Measurements from ENCODE around the gene GRK1.

The GRK1 gene

DNA sequence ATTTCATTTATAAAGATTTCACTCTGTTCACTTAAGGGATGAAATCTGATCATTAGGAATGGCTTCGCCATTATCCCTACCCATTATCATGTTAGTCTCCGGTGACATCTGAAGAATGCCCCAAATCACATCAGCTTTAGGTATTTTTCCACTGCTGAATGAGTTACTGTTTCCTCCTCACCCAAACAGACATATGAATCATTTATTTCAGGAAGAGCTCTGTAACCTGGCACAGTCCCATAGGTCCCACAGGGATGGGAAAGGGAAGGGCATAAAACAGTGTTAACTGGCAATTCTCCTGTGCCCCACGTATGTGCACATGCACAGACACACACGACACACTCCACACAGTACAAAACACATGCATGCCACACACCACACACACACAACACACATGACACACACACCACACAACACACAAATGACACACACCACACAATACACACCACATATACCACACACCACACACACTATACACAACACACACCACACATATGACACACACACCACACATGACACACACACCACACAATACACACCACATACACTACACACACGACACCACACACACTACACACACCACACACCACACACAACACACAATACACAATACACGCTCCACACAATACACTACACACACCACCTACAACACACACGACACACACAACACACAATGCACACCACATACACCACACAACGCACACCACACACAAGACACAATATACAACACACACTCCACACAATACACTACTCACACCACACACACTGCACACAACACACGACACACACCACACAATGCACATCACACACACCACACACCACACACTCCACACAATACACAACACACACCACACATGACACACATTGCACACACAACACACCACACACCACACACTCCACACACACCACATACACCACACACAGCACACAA, 107.4 kb downstream of the GRK1 start:
- 72 to 74% methylated on average over 7 to 8 of the region's 9 CpGs for WGBS, 2 experiments (ENCODE audit: insufficient coverage in 2 of 2)
- Histone ChIP-seq H3K4me1 (ENCODE audit: control insufficient read depth, insufficient read depth, low read length, poor library complexity, severe bottlenecking) (no peaks in the 10 kb centered on the region), H3K27ac (ENCODE audit: low read depth, low read length, severe bottlenecking) (no peak overlapping the region), H3K36me3 (ENCODE audit: control insufficient read depth, insufficient read depth, low read length) (no peaks in the 10 kb centered on the region), H3K4me3 (ENCODE audit: extremely low read depth, insufficient read depth, low read length, poor library complexity, severe bottlenecking) (no peak overlapping the region), H3K9me3 (ENCODE audit: control insufficient read depth, low read length) (no peaks in the 10 kb centered on the region)

DNA sequence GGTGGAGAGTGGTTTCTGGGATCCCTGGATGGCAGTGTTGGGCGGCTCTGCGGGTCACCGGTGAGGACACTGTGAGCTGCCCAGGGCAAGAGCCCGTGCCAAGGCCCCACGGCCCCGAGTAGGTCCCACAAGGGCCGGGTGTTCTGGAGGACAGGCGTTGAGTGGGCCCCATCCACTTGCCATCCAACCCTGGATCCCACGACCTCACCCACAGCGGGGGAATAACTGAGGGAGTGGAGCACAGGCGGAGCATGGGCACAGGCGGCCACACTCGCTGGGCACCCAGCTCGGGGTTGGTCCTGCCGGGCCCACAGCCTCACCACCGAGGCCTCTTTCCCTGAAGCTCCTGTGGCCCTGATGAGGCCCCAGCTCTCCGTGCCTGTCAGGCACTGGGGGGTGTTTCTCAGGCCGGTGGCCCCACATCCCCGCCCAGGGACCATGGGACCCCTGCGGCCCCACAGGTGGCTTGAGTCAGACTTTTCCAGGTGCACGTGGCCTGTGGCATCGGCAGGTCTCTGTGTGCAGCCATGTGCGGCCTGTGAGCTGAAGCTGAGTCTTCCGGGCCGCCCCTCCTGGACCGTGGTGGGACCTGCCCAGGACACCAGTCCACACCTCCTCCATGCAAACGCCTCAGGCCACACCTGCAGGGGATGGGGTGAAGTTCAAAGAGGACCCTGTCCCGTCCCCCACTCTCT, 108.6 kb downstream of the GRK1 start:
- WGBS, 2 experiments (ENCODE audit: insufficient coverage in 2 of 2), result 88 to 91% methylated on average over 15 to 22 of the region's 28 CpGs

DNA sequence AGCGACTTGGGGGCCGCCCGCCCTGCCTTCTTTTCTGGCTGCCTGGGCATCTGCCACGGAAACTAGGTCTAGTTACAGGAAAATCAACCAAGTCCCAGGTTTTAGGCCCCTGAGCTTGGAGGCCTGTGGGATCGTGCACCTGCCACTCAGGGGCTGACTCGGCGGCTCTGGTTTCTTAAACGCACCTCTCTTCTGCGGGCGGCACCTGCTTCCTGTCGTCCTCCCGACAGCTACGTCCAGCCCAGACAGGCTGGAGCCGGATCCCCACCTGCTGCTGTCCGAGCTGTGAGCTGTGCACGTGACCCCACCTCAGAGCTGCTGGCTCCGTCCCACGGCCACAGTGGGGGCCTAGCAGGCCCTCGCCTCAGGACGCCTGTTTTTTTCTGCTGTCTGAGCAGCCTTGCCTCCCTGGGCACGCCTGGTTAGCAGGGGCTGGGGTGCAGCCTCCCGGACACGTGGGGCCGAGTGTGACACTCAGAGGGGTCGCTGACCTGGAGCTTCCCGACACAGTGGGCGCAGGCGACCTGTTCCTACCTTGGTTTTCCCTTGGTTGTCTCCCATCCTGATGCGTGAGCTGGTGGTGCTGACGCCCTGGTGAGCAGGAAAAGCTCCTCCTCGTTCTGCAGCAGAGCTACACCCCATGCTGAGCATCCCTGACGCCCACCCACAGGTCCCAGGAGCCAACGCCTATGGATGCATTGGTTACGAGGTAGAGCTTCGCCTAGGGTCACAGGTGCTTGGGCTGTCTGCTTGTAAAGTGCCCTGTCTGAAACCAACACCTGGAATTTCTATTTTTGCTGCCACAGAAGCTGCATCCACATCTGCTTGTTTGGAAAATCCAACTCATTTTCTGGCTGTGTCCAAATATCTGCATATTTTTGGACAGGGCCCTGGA, 109.5 kb downstream of the GRK1 start:
- Histone ChIP-seq H3K36me3 (ENCODE audit: control insufficient read depth, insufficient read depth, low read length) (no peaks in the 10 kb centered on the region), H3K4me3 (ENCODE audit: extremely low read depth, insufficient read depth, low read length, poor library complexity, severe bottlenecking) (no peak overlapping the region)
- WGBS, 2 experiments (ENCODE audit: insufficient coverage in 2 of 2), result 85 to 86% methylated on average over 33 to 34 of the region's 35 CpGs

More for the DNA sequence above, 108.6 kb downstream of the GRK1 start:
- Histone ChIP-seq H3K9me3 (ENCODE audit: control insufficient read depth, low read length) (no peaks in the 10 kb centered on the region), H3K4me3 (ENCODE audit: extremely low read depth, insufficient read depth, low read length, poor library complexity, severe bottlenecking) (no peak overlapping the region), H3K4me1 (ENCODE audit: control insufficient read depth, insufficient read depth, low read length, poor library complexity, severe bottlenecking) (no peaks in the 10 kb centered on the region), H3K27ac (ENCODE audit: low read depth, low read length, severe bottlenecking) (no peak overlapping the region), H3K36me3 (ENCODE audit: control insufficient read depth, insufficient read depth, low read length) (no peaks in the 10 kb centered on the region)

DNA sequence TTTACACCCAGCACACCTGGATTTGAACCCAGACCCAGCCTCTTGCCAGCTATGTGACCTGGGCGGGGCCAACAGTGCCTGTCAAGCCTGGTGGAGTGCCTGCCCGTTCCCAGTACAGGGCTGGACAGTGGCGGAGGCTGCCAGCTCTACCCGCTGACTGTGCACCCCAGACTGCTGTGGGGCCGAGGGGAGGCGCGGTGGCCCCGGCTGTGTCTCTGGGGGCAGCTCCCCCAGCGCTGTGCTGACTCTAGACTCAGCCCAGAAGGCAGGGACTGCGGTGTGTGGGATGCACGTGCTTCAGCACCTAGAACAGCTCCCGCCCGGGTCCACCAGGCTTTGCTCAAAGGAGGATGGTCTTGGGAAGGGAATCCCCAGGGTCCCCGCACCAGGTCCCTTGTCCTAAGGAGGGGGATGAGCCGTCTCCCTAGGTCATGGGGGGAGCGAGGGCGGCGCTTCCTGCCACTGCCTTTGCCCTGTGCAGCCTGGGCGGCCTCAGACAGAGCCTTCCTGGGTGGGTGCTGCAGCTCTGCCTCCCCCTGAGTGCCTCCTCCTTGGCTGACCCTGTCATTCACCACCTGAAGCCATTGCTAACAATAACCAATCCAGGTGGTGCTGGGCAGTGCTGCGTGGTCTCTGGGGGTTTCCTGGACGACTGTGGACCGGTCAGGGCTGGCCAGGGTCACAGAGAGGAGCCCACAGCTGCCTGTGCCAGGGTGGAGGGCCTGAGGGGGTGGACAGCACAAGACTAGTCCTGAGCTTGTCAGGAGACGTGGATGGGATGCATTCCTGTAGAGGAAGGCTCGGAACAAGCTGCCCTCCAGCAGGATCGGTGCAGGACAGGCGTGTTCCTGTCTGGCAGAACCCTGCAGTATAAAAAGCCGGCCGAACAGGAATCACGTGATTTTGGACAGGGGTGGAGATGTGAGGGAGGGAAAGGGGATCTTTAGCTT, 110.6 kb downstream of the GRK1 start:
- 39% methylated on average over 27 to 28 of the region's 29 CpGs for WGBS, 2 experiments (ENCODE audit: insufficient coverage in 2 of 2)
- Histone ChIP-seq H3K36me3 (ENCODE audit: control insufficient read depth, insufficient read depth, low read length) (no peaks in the 10 kb centered on the region), H3K4me3 (ENCODE audit: extremely low read depth, insufficient read depth, low read length, poor library complexity, severe bottlenecking) (no peak overlapping the region), H3K27ac (ENCODE audit: low read depth, low read length, severe bottlenecking) (no peak overlapping the region), H3K4me1 (ENCODE audit: control insufficient read depth, insufficient read depth, low read length, poor library complexity, severe bottlenecking) (no peaks in the 10 kb centered on the region), H3K9me3 (ENCODE audit: control insufficient read depth, low read length) (no peaks in the 10 kb centered on the region)

More for the DNA sequence above, 109.5 kb downstream of the GRK1 start:
- no peaks in the 10 kb centered on the region for H3K9me3 ChIP-seq (ENCODE audit: control insufficient read depth, low read length)
- H3K4me1 ChIP-seq (ENCODE audit: control insufficient read depth, insufficient read depth, low read length, poor library complexity, severe bottlenecking), result no peaks in the 10 kb centered on the region
- no peak overlapping the region for H3K27ac ChIP-seq (ENCODE audit: low read depth, low read length, severe bottlenecking)

DNA sequence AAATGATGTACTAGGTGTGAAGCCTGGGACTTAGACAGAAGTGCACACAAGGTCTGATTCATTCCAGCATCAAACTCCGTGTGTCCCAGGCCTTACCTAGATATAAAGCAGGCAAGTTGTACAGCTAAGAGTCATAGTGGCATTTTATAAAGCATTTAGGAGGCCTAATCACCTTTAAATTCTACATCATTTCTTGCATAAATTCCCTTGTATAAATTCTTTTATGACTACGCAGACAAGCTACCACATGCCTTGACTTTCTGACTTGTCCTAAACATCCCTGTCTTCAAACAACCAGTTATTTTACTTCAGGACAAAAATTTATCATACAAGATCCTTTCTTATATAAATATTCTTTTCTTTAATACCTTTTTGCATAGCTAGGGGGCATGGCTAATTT, 114.6 kb downstream of the GRK1 start:
- no peak overlapping the region for H3K27ac ChIP-seq (ENCODE audit: low read depth, low read length, severe bottlenecking)
- WGBS, 2 experiments (ENCODE audit: insufficient coverage in 2 of 2), result 88% methylated on average over 2 of the region's 2 CpGs

DNA sequence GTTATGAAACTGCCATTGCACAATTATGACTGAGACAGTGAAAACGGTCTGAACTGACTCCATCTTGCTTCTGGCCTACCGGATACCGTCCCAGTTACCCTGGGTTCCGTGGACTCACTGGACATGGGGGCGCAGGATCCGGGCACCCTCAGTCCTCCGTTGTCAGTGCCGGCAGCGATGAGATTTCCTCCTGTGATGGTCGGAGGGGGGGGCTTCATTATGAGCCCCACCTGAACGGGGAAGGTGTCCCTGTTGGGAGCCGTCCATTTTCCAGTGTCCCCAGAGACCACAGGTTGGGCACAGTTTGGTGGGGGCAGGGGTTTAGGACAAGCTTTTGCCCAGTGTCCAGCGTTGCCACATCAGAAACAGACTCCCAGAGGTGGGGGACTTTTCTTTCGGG, 115.5 kb downstream of the GRK1 start:
- H3K27ac ChIP-seq (ENCODE audit: low read depth, low read length, severe bottlenecking), result no peak overlapping the region
- H3K36me3 ChIP-seq (ENCODE audit: control insufficient read depth, insufficient read depth, low read length), result no peaks in the 10 kb centered on the region
- H3K9me3 ChIP-seq (ENCODE audit: control insufficient read depth, low read length), result no peaks in the 10 kb centered on the region
- WGBS, 2 experiments (ENCODE audit: insufficient coverage in 2 of 2), result 78 to 86% methylated on average over 8 to 13 of the region's 14 CpGs
- no peak overlapping the region for H3K4me3 ChIP-seq (ENCODE audit: extremely low read depth, insufficient read depth, low read length, poor library complexity, severe bottlenecking)
- H3K4me1 ChIP-seq (ENCODE audit: control insufficient read depth, insufficient read depth, low read length, poor library complexity, severe bottlenecking), result no peaks in the 10 kb centered on the region

More for the DNA sequence above, 114.6 kb downstream of the GRK1 start:
- H3K4me1 ChIP-seq (ENCODE audit: control insufficient read depth, insufficient read depth, low read length, poor library complexity, severe bottlenecking), result no peaks in the 10 kb centered on the region
- no peaks in the 10 kb centered on the region for H3K36me3 ChIP-seq (ENCODE audit: control insufficient read depth, insufficient read depth, low read length)
- no peaks in the 10 kb centered on the region for H3K9me3 ChIP-seq (ENCODE audit: control insufficient read depth, low read length)
- H3K4me3 ChIP-seq (ENCODE audit: extremely low read depth, insufficient read depth, low read length, poor library complexity, severe bottlenecking), result no peak overlapping the region

DNA sequence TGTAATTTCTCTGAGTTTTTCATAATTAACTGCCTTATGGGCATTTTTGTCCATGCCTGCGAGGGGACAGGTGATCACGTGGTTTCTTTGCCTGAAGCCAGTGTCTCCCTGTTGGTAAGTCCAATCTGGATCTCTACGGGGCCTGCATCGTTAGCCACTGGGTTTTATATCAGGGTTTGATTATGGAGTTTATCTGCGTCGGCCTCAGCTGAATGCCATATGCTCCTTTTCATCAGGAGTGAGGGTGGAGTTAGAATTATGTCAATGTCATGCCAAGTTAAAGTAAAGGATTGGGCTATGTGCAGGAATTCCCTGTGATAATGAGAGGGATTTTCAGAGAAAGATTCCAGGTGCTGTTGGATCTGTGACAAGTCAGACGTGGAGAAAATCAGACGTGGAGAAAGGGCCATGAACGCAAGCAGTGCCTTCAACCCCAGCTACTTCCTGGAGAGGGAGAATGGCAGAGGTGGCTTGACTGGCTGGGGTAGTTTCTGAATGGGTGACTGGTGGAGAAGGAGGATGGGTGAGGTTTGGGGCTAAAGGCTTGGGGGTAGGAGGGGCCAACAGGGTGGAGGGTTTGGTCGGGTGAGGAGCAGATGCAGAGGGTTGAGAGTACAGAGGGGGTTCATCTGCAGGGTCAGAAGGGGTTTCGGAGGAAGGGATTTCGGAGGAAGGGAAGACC, 116.3 kb downstream of the GRK1 start:
- WGBS, 2 experiments (ENCODE audit: insufficient coverage in 2 of 2), result 89 to 93% methylated on average over 12 of the region's 12 CpGs
- no peak overlapping the region for H3K27ac ChIP-seq (ENCODE audit: low read depth, low read length, severe bottlenecking)
- no peaks in the 10 kb centered on the region for H3K9me3 ChIP-seq (ENCODE audit: control insufficient read depth, low read length)
- H3K4me3 ChIP-seq (ENCODE audit: extremely low read depth, insufficient read depth, low read length, poor library complexity, severe bottlenecking), result no peak overlapping the region
- no peaks in the 10 kb centered on the region for H3K36me3 ChIP-seq (ENCODE audit: control insufficient read depth, insufficient read depth, low read length)
- H3K4me1 ChIP-seq (ENCODE audit: control insufficient read depth, insufficient read depth, low read length, poor library complexity, severe bottlenecking), result no peaks in the 10 kb centered on the region

DNA sequence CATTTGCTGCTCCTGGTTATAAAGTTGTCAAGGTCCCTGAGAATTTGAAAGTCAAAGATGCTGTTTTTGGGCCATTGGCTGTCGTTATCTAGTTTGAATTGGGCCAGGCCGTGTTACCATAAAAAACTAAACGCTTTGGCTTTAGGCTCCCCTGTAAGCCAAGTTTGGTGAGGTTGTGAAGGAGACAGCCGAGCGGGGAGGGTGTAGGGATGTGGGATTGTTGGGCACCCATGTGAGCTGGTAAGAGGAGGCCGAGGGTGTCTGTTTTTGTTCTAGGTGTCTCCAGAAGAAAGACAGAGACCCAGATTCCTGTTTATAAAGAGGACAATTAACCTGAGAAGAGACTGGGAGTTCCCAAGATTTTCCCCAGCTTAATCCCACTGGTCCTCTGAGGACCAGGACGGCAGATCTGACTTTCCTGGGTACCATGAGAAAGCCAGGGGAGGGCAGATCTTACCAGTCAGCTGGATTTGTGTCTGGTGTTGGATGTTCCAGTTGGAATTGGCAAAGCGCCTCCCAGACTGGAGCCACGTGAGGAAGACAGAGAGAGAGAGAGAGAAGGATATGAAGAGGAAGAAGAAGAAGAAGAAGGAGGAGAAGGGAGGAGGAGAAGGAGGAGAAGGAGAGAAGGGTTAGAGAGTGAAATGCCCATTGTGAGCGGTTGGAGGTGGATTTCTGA, 117.1 kb downstream of the GRK1 start:
- no peaks in the 10 kb centered on the region for H3K36me3 ChIP-seq (ENCODE audit: control insufficient read depth, insufficient read depth, low read length)
- H3K4me1 ChIP-seq (ENCODE audit: control insufficient read depth, insufficient read depth, low read length, poor library complexity, severe bottlenecking), result no peaks in the 10 kb centered on the region
- no peak overlapping the region for H3K27ac ChIP-seq (ENCODE audit: low read depth, low read length, severe bottlenecking)
- no peak overlapping the region for H3K4me3 ChIP-seq (ENCODE audit: extremely low read depth, insufficient read depth, low read length, poor library complexity, severe bottlenecking)
- no peaks in the 10 kb centered on the region for H3K9me3 ChIP-seq (ENCODE audit: control insufficient read depth, low read length)
- WGBS, 2 experiments (ENCODE audit: insufficient coverage in 2 of 2), result 69 to 79% methylated on average over 8 of the region's 10 CpGs

DNA sequence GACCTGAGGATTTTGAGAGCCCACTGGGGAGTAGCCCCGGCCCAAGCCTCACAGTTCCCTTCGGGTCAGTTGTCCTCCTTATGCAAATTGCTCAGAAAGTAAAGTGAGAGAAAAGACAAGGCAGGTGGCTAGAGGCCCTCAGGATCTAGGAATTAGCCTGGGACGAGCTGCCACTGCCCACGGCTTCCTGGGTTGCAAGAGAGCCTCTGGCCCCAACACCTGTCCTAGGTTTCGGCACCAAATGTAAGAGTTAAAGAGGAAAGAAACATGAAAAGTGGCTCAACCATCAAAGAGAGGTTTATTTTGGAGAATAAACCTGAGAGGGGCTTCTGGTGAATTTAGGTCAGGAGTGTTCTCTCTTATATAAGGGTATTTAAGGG, 117.6 kb downstream of the GRK1 start:
- Histone ChIP-seq H3K4me1 (ENCODE audit: control insufficient read depth, insufficient read depth, low read length, poor library complexity, severe bottlenecking) (no peaks in the 10 kb centered on the region), H3K4me3 (ENCODE audit: extremely low read depth, insufficient read depth, low read length, poor library complexity, severe bottlenecking) (no peak overlapping the region), H3K36me3 (ENCODE audit: control insufficient read depth, insufficient read depth, low read length) (no peaks in the 10 kb centered on the region), H3K9me3 (ENCODE audit: control insufficient read depth, low read length) (no peaks in the 10 kb centered on the region), H3K27ac (ENCODE audit: low read depth, low read length, severe bottlenecking) (no peak overlapping the region)
- WGBS, 2 experiments (ENCODE audit: insufficient coverage in 2 of 2), result 80 to 91% methylated on average over 4 to 5 of the region's 5 CpGs
